HG03442 (cell line): Measurements from ENCODE around the gene MAML3.

Experiments
- ATAC-seq: cut with Tn5 transposase; IDR thresholded peaks from one replicate; pipeline ENCODE4 v1.9.1; 2021; ENCODE audit warnings: mild to moderate bottlenecking, moderate library complexity; ENCODE audit not compliant: unreplicated experiment

Gene MAML3

GRCh38 chr4:139851133-139851532 lies 302.9 kb downstream of the MAML3 start:
- no peak for ATAC-seq

GRCh38 chr4:139849219-139849618 lies 304.8 kb downstream of the MAML3 start:
- ATAC-seq = no peak

DNA sequence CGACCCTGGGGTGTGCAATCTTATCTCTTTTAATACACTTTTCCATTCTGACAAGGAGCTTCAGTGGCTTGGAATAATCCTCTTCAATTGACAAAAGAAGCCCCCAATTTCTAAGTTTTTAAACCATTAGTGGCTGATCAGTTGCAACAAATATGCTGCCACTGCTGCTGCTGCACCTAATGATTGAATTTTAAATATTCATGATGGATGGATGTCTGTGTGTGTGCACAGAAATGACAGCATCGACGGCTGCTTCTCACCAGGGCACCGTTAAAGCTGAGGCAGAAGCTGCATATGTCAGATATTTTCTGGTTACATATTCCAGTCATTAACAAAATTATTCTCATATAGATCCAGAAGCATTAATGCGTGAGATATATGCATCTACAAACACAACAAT lies 306.0 kb downstream of the MAML3 start:
- ATAC-seq = no peak

DNA sequence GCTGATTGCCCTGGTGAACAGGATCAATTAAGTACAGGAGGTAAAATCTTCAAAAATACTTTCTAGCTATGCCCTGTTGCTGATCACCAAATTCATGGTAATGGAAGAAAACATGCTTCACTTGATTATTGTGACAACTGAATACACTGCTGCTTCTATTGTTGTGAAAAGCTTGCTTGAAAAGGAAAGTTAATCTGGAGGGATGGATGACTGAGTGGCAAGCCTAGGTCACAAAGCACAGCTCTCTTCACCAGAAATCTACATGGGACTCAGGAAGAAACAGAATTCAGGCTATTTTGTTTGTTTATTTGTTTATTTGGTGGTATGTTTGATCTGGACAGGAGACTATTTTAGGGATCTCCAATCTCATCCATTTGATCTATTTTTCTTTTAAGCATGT lies 306.4 kb downstream of the MAML3 start:
- no peak for ATAC-seq

DNA sequence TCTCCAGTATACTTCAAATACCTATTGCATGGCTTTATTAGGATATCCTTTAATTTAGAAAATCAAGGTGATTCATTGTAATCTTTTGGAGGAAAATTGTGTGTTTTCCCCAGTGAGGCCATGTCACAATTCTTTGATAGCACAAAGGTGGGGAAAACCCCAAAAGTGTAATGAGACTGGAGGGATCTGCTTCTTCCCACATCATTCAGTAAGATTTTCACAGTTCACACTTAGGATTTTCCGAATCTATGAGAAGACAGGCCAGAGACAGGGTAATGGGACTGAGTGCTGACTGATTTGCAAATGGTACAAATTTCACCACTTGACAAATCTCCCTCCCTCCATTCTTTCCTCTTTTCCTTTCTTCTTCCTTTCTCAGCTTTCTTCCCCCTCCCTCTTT lies 307.2 kb downstream of the MAML3 start:
- ATAC-seq = no peak

- no peak for ATAC-seq
These were observed 308.4 kb downstream of the MAML3 start for GRCh38 chr4:139845453-139846093.

DNA sequence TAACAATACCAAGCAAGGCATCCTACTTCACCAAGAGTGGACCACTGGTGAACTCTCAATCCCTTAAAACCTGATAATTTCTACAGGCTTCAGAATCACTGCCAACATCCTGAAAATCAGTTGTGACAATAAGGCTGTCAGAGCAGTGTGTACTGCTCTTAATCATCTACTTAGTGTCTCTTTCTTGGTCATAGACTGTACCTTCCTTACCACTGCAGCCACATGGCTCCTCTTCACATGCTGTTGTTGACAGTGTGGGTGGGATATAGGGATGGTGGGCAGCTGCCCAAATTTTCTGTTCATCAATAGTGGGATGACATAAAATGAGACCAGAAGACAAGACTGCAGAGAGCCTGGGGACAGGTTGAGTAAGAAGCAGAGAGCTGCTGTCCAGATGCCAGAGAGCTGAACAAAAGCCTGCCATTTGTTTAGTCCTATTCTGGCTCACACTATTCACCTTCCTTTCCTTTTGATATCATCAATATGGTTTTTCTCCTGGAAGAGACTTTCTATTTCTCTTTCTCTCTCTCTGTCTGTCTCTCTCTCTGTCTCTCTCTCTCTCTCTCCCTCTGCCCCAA lies 309.4 kb downstream of the MAML3 start:
- no peak for ATAC-seq

GRCh38 chr4:139844057-139844456 lies 309.9 kb downstream of the MAML3 start:
- no peak for ATAC-seq

- ATAC-seq = no peak
These were observed 310.3 kb downstream of the MAML3 start for GRCh38 chr4:139843641-139844040.

- no peak for ATAC-seq
These were observed 312.4 kb downstream of the MAML3 start for GRCh38 chr4:139841464-139842195.

- no peak for ATAC-seq
These were observed 313.2 kb downstream of the MAML3 start for GRCh38 chr4:139840773-139841172.

- ATAC-seq = no peak
These were observed 314.5 kb downstream of the MAML3 start for GRCh38 chr4:139839403-139840031.

GRCh38 chr4:139838811-139839210 lies 315.2 kb downstream of the MAML3 start:
- ATAC-seq = no peak

DNA sequence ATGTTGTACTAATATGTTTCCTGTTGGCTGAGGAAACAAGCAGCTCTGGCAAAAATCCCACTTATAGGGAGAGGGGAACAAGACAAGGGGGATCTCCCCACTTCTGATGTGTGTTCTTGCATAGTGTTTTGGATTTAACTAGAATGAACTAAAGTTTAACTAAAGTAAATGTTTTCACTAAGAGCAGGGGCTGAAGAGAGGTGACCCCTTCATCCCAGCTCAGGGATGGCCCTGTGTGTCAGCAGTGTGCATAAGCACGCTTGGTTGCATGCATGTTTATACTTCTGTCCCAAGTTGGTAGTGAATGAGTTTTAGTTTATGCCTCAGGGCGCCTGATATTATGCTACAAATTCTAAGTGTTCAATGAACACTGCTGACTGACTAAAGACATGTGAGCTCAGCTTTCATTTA lies 319.0 kb downstream of the MAML3 start:
- no peak for ATAC-seq

DNA sequence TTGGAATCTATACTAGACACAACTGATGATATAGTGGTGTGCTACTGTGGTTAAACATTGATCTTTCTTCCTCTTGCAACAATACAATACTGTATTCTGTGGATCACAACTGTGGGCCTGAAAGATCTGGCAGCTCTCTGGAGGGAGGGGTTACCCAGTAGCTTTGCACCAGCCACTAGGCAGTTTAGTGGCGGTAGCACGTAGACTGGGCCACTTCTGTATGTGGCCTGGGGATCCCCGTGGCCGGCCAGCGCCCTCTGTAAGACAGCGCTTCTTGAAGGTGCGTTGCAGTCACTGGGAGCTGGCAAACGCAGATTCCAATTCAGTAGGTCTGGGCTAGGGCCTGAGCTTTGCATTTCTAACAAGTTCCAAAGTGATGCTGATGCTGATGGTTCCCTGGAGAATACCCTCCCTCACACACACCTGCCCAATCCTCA lies 319.7 kb downstream of the MAML3 start:
- ATAC-seq = no peak

GRCh38 chr4:139833151-139833910 lies 320.7 kb downstream of the MAML3 start:
- ATAC-seq = no peak

GRCh38 chr4:139828966-139829664 lies 324.9 kb downstream of the MAML3 start:
- ATAC-seq = no peak

DNA sequence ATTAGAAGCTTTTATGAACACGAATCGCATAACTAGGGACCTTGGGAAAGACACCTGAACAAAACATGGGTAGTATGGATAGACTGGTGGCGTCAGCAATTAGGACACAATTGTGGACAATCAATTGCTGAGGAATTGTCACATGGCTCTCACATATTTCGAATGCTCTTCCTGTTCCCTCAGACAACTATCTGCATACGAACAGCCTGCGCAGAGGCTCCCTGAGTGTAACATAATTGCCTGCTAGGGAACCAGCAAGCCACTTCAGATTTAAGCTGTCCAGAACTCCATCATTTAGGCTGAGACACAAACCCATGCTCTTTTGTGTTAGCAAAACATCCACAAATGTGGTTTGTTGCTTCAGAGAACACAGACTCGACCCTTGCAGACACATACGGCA lies 327.6 kb downstream of the MAML3 start:
- ATAC-seq = no peak

DNA sequence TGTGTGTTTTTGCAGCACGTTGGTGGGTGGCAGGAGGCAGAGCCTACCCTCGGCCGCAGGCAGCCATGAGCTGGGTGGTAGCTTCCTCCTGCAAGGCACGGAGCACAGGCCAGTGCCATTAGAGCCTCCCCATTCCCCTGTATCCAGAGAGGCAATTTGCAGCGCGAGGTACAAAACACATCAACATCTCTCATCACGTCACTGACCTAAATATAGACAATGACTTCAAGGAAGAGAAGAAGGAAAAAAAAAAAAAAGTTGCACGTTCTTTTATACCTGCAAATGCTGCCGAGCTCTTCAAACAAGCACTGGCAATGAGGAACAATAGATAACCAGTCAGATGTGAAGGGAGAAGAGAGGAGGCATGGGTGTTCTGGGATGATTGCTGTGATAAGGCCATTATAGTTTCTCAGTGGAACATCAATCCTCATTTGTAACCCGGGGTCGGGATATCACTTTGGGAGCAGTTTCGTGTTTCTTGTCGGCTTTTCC lies 328.4 kb downstream of the MAML3 start:
- ATAC-seq = no peak

- no peak for ATAC-seq
These were observed 329.0 kb downstream of the MAML3 start for GRCh38 chr4:139824882-139825522.
